HepG2 (cell line): ENCODE results near the gene VKORC1. TPM values are rescaled to one million over a fixed set of nuclear protein-coding genes. Genes with fewer than 3 reads are reported as not detected.

Experiments used
- ARNT ChIP-seq: fragments of 450-650 bp; IDR thresholded peaks from 2 replicates; pipeline ENCODE4 v1.6.1; 2017
- BCL6 ChIP-seq: IDR thresholded peaks from 2 replicates; pipeline ENCODE4 v1.6.1; 2016; ENCODE audit warnings: missing genetic modification reagents, missing compliant biosample characterization
- CHCHD3 ChIP-seq: sonication (generic); formaldehyde crosslinking; IDR thresholded peaks from 2 replicates; pipeline ENCODE4 v1.8.0; 2022; ENCODE audit warnings: mild to moderate bottlenecking, missing genetic modification reagents, moderate library complexity
- IKZF1 ChIP-seq: fragments of 450-650 bp; IDR thresholded peaks from 2 replicates; pipeline ENCODE4 v1.7.1; 2016
- LRRFIP1 ChIP-seq: sonication (generic); formaldehyde crosslinking; conservative IDR thresholded peaks from 2 replicates; pipeline ENCODE4 v1.4.0; 2020; ENCODE audit warnings: missing genetic modification reagents
- MEIS1 ChIP-seq: sonication (generic); formaldehyde crosslinking; IDR thresholded peaks from 2 replicates; pipeline ENCODE4 v1.9.0; 2021; ENCODE audit warnings: mild to moderate bottlenecking, missing genetic modification reagents, moderate library complexity, borderline replicate concordance
- NFAT5 ChIP-seq: sonication (generic); formaldehyde crosslinking; IDR thresholded peaks from 2 replicates; pipeline ENCODE4 v1.4.0; 2020; ENCODE audit warnings: missing genetic modification reagents
- SALL1 ChIP-seq: sonication (generic); formaldehyde crosslinking; IDR thresholded peaks from 2 replicates; pipeline ENCODE4 v1.8.0; 2022; ENCODE audit warnings: mild to moderate bottlenecking, missing genetic modification reagents
- SP5 ChIP-seq: IDR thresholded peaks from 2 replicates; pipeline ENCODE4 v1.6.1; 2016; ENCODE audit warnings: low read depth, borderline replicate concordance
- TEAD3 ChIP-seq: optimal IDR thresholded peaks from 2 replicates; pipeline ENCODE3; 2016; ENCODE audit warnings: borderline replicate concordance
- THAP11 ChIP-seq: IDR thresholded peaks from 2 replicates; pipeline ENCODE4 v1.6.1; 2016; ENCODE audit warnings: missing biosample characterization, missing genetic modification reagents
- ZBTB7B ChIP-seq: sonication (generic); formaldehyde crosslinking; IDR thresholded peaks from 2 replicates; pipeline ENCODE4 v1.4.0; 2020; ENCODE audit warnings: missing genetic modification reagents
- ZFX ChIP-seq: sonication (generic); formaldehyde crosslinking; IDR thresholded peaks from 2 replicates; pipeline ENCODE4 v1.4.0; 2020; ENCODE audit warnings: mild to moderate bottlenecking, low read depth, missing genetic modification reagents, moderate library complexity
- ZFY ChIP-seq: sonication (generic); formaldehyde crosslinking; IDR thresholded peaks from 2 replicates; pipeline ENCODE4 v1.4.0; 2020; ENCODE audit warnings: missing genetic modification reagents
- ZFYVE20 ChIP-seq: sonication (generic); formaldehyde crosslinking; IDR thresholded peaks from 2 replicates; pipeline ENCODE4 v1.8.0; 2023; ENCODE audit warnings: low read depth, mild to moderate bottlenecking, moderate library complexity, missing genetic modification reagents, borderline replicate concordance
- ZNF180 ChIP-seq: sonication (generic); formaldehyde crosslinking; IDR thresholded peaks from 2 replicates; pipeline ENCODE4 v1.4.0; 2020; ENCODE audit warnings: low read depth, missing genetic modification reagents, borderline replicate concordance
- ZNF331 ChIP-seq: sonication (generic); formaldehyde crosslinking; IDR thresholded peaks from 2 replicates; pipeline ENCODE4 v1.4.0; 2020; ENCODE audit warnings: missing genetic modification reagents
- ZNF512B ChIP-seq: sonication (generic); formaldehyde crosslinking; IDR thresholded peaks from 2 replicates; pipeline ENCODE4 v1.5.1; 2020; ENCODE audit warnings: missing genetic modification reagents, mild to moderate bottlenecking, borderline replicate concordance
- ZNF773 ChIP-seq: sonication (generic); formaldehyde crosslinking; IDR thresholded peaks from 2 replicates; pipeline ENCODE4 v1.4.0; 2020; ENCODE audit warnings: missing genetic modification reagents, borderline replicate concordance
- polyA plus RNA-seq, 8 experiments: library from polyadenylated mRNA; depleted of rRNA in 3 of 8; stranded (reverse) in 7 of 8; unstranded in 1 of 8; fragments of >200 nt; fragmentation: Illumina TruSeq in 4 of 8; extraction: Trizol in 4 of 8; gene quantifications; 2 replicates each; pipeline versions ENCODE4 v1.2.1 to v1.2.3, GENCODE V29; 2011 to 2016; ENCODE audit warnings: low read depth in 4 of 8, missing spikeins in 1 of 8, mixed read lengths in 1 of 8; ENCODE audit not compliant: insufficient read depth in 1 of 8
- total RNA-seq, 5 experiments: library from RNA; depleted of rRNA; stranded (reverse); fragments of >200 nt; fragmentation: Illumina TruSeq; extraction: Trizol; gene quantifications; 2 replicates each; pipeline ENCODE4 v1.2.3, GENCODE V29; 2016; ENCODE audit warnings: low read depth in 1 of 5

VKORC1 gene
- total and polyA plus RNA-seq, 2 of the 13 experiments (the other 11 are each of a cell fraction or from before 2014, with no cell fraction given) = 141 to 615 TPM

GRCh38 chr16:31135535-31136286, 41.1 kb upstream of the VKORC1 start, which contains the start of gene PRSS8 (continued):
- peak; percentile 43; the same call in 1 of the 2 replicates for TF ChIP-seq SALL1 (CRISPR knock-in tag)
- TF ChIP-seq IKZF1 = 0 out of 2 replicates have a peak, but pooled peaks have one; percentile 47
- TF ChIP-seq BCL6 (CRISPR knock-in tag) = 0 out of 2 replicates have a peak, but pooled peaks have one; percentile 9
- TF ChIP-seq ZFY (CRISPR knock-in tag) = peak; percentile 45; the same call in 1 of the 2 replicates
- TF ChIP-seq ZNF180 = peak; percentile 46; the same call in 1 of the 2 replicates
- TF ChIP-seq NFAT5 (CRISPR knock-in tag) = no peak
- TF ChIP-seq CHCHD3 (CRISPR knock-in tag) = peak; percentile 66
- TF ChIP-seq MEIS1 = 0 out of 2 replicates have a peak, but pooled peaks have one; percentile 26
- 0 out of 2 replicates have a peak, but pooled peaks have one; percentile 12 for TF ChIP-seq THAP11 (CRISPR knock-in tag)
- no peak for TF ChIP-seq ZNF773 (CRISPR knock-in tag)
- peak; percentile 50; the same call in 1 of the 2 replicates for TF ChIP-seq ZFX (CRISPR knock-in tag)
- no peak for TF ChIP-seq ZFYVE20 (CRISPR knock-in tag)
- no peak for TF ChIP-seq ZBTB7B (CRISPR knock-in tag)
- TF ChIP-seq TEAD3 = peak; percentile 1
- peak; percentile 79 for TF ChIP-seq ZNF331 (CRISPR knock-in tag)
- TF ChIP-seq ZNF512B (CRISPR knock-in tag) = no peak
- TF ChIP-seq LRRFIP1 (CRISPR knock-in tag) = no peak
- 0 out of 2 replicates have a peak, but pooled peaks have one; percentile 82 for TF ChIP-seq ARNT
- TF ChIP-seq SP5 (CRISPR knock-in tag) = 0 out of 2 replicates have a peak, but pooled peaks have one; percentile 27
